Mammary epithelial cell (primary cell): ENCODE measurements around the gene SLAIN2.

Experiments
- CTCF ChIP-seq, 2 donors: IDR thresholded peaks in 1 of 2; conservative IDR thresholded peaks in 1 of 2; 2 replicates each; pipeline ENCODE4 v1.5.1; 2011 to 2012; ENCODE audit warnings: inconsistent platforms in 2 of 2, low read length in 2 of 2, mild to moderate bottlenecking in 2 of 2, control low read depth in 1 of 2, low read depth in 1 of 2; ENCODE audit not compliant: insufficient read depth in 1 of 2; ENCODE audit errors: extremely low read depth in 1 of 2
- EZH2 ChIP-seq: IDR thresholded peaks from 2 replicates; pipeline ENCODE4 v1.6.1; 2012; ENCODE audit warnings: low read length, inconsistent platforms, borderline replicate concordance

- TF ChIP-seq CTCF (conservative IDR thresholded peaks at IDR 0.05 in 1 of 2, IDR thresholded peaks at IDR 0.05 in 1 of 2; ENCODE audit: extremely low read depth in 1 of 2, insufficient read depth in 1 of 2, low read depth in 1 of 2, low read length in 2 of 2) (no peak), EZH2 (no peak)
Measured at GRCh38 chr4:48334236-48334635, 7.1 kb upstream of the SLAIN2 start.
